ENCODE data around the gene ZNF740.

ZNF740 gene

DNA sequence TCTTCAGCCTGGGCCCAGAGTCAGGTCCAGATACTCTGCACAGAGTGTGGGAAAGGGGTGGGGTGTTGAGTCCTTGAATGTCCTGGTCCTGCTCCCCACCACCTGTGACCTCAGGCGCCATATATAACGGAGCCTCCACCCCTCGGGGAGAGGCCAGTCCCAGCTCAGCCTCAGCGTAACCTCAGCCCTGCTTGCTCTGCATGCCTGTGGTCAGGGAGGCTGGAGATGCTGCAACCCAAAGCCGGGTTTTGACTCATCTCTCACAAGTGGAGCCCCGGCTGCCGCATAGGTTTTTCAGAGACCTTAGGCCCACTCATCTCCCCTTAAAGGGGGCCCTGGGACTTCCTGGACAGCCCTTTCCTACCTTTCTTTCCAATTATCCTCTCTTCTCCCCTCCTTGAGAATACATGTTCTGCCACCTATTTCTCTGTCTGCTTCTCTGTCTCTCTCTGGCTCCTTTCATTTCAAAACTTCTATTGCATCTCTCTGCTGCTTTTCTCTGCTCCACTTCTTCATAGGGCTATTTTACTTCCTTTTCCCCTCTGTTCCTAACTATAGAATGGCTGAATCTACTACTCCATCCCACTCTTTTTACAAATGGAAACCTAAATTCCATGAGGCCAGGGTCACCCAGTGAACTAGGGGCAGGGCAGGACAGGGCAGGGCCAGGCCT, 25.4 kb downstream of the ZNF740 start:
- no peak overlapping the region for H3K4me3 ChIP-seq (replicated peaks in 1 of 2; ENCODE audit: low read depth in 2 of 2, low read length in 2 of 2)
- TF ChIP-seq, protein P1, sequence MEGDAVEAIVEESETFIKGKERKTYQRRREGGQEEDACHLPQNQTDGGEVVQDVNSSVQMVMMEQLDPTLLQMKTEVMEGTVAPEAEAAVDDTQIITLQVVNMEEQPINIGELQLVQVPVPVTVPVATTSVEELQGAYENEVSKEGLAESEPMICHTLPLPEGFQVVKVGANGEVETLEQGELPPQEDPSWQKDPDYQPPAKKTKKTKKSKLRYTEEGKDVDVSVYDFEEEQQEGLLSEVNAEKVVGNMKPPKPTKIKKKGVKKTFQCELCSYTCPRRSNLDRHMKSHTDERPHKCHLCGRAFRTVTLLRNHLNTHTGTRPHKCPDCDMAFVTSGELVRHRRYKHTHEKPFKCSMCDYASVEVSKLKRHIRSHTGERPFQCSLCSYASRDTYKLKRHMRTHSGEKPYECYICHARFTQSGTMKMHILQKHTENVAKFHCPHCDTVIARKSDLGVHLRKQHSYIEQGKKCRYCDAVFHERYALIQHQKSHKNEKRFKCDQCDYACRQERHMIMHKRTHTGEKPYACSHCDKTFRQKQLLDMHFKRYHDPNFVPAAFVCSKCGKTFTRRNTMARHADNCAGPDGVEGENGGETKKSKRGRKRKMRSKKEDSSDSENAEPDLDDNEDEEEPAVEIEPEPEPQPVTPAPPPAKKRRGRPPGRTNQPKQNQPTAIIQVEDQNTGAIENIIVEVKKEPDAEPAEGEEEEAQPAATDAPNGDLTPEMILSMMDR (IDR thresholded peaks at IDR 0.05; ENCODE audit: low read depth, low read length): no peak
- peak; percentile 82 to 88 for DNase-seq (ENCODE audit: low read depth in 2 of 2)

DNA sequence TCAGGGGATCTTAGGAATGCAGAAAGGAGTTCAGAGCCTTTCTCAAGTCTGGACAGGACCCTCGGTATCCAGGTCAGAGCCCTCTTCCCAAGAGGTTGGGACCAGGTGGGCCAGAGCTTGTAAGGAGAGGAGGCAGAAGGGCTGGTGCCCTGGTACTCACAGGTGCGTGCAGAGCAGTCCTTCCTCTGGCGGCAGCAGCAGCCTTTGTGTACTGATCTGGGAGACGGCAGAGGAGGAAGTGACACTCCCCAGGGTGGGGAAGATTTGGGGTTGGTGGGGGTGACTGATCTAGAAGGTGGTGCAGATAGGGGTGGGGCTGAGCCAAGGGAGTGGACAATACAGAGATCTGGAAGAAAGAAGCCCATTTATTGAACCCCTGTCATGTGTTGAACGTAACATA, 26.5 kb downstream of the ZNF740 start, which contains the start of gene ITGB7:
Gene ITGB7, minus strand, starts transcription at position 210 of the 400 bp plus-strand sequence. CDS start 6,808 bp downstream, outside the sequence.
- TF ChIP-seq, protein P1 (IDR thresholded peaks at IDR 0.05; ENCODE audit: low read depth, low read length): no peak
- H3K4me3 ChIP-seq (replicated peaks in 1 of 2; ENCODE audit: low read depth in 2 of 2, low read length in 2 of 2): no peak within 1 kb of the TSS
- DNase-seq (ENCODE audit: low read depth in 2 of 2): no peak

DNA sequence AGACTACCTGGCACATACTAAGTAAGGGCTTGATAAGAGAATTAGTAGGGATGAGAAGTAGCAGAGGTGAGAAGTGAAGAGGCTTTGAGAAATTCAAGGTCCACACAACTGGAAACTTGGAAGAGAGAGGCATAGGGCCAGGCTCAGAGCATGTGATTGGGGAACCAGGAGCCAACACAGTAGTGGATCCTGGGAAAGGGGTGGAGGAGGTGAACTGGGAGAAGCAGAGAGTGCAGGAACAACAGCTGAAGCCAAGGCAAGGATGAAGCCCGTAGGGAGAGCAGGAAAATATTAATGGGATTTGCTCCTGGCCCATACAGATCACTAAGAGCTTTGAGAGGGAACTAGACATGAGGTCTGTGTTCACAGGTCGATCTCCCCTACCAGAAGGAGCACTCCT, 27.9 kb downstream of the ZNF740 start:
- TF ChIP-seq, protein P1 (IDR thresholded peaks at IDR 0.05; ENCODE audit: low read depth, low read length): no peak
- DNase-seq (ENCODE audit: low read depth in 2 of 2): no peak
- no peak overlapping the region for H3K4me3 ChIP-seq (replicated peaks in 1 of 2; ENCODE audit: low read depth in 2 of 2, low read length in 2 of 2)

DNA sequence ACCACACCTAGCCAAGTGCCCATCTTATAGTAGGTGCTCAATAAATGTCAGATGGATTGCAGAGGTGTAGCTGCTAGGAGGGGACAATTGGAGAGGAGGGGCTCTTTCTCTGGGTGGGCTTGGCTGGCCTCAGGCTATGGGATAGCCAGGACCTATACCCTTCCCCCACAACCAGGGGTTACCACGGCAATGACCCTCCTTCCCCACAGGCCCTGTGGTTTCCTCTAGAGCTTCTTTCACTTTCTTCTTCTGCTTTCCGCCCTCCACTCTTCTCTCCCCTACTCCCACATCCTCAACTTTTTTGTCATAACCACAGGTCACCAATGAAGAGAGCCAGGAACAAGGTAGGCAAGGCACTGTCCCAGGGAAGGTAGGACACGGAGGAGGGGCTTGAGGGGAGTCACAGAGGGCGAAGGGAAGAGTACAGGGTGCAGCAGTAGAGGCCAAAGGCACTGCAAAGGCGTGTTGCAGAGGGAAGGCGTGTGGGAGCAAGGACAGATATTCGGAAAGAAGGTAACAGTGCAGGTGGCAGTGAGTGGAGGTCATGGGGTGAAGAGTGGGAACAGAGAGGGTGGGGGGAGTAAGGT, 28.4 kb downstream of the ZNF740 start:
- TF ChIP-seq, protein P1 (IDR thresholded peaks at IDR 0.05; ENCODE audit: low read depth, low read length): no peak
- H3K4me3 ChIP-seq (replicated peaks in 1 of 2; ENCODE audit: low read depth in 2 of 2, low read length in 2 of 2): no peak overlapping the region
- no peak for DNase-seq (ENCODE audit: low read depth in 2 of 2)

DNA sequence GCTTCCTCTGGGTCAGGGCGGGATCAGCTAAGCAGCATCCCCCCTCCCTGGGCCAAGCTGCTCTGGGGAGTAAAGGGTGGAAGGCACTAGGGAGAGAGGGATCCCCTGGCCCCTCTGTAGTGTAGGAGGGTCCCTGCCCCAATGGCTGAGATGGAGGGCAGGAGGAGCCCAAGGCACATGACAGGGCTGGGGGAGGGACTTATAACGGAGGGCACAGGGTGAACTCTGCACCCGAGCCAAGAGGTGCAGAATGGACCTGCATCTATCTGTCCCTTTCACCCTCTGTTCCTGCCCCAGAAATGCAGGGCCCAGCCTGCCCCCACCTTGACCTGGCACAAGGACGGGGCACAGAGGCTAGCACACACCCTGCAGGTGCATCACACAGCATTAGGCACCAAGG, 30.3 kb downstream of the ZNF740 start:
- H3K4me3 ChIP-seq (replicated peaks in 1 of 2; ENCODE audit: low read depth in 2 of 2, low read length in 2 of 2): no peak overlapping the region
- TF ChIP-seq, protein P1 (IDR thresholded peaks at IDR 0.05; ENCODE audit: low read depth, low read length): no peak
- no peak for DNase-seq (ENCODE audit: low read depth in 2 of 2)

DNA sequence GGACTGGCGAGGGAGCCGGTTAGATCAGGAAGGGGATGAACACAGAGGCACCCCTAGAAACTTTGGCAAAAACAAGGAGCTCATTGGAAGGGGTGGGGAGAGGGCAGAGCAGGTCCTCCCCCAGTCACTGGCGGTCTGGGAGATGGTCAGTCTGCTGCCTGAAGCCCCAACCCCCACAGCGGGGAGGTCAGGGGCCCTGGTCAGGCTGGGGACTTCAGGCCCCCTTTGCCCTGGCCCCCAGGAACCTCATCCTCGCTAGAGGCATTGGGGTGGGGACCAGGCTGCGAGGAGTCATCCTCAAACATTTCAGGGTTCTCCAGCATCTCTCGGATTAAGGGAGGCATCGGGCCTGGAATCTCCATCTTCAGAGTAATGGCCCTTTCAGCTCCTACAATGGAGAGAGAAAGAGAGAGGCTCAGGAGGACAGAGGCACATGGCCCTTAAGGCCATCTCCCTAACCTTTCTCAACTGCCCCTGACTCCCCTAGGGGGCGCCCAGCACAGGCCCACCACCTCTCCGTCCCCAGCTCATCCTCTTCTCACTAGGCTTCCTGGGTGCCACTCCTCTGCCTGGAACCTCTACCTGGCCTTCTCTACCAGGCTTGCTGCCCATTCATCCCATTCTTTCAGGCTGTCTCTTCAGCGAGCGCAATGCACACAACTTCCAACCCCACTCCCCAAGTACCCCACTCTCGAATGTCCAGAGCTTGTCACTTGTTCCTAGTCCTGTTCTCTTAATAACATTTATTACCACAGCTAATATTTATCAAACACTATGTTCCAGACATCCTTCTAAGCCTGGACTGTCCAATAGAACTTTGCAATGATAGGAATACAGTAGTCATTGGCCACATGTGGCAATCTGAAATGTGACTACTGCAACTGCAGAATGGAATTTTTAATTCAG, 31.2 kb downstream of the ZNF740 start:
- H3K4me3 ChIP-seq (replicated peaks in 1 of 2; ENCODE audit: low read depth in 2 of 2, low read length in 2 of 2): no peak overlapping the region
- no peak for DNase-seq (ENCODE audit: low read depth in 2 of 2)
- TF ChIP-seq, protein P1 (IDR thresholded peaks at IDR 0.05; ENCODE audit: low read depth, low read length): peak; percentile 32

All from cardiac fibroblast (primary cell).